HUES64 (cell line): Measurements from ENCODE around the gene TVP23B.
"Not testable (repeated sequence)": the region's sequence is repeated elsewhere in the genome, so short reads cannot be mapped to it uniquely, and the experiment has no call there.

Source experiments
- H3K27ac ChIP-seq: 2 replicates; pipeline ENCODE4 v1.7.0; 2013; ENCODE audit warnings: low read depth, low read length, inconsistent platforms
- H3K27me3 ChIP-seq: 2 replicates; pipeline ENCODE4 v1.6.1; 2013; ENCODE audit warnings: mild to moderate bottlenecking, low read length; ENCODE audit not compliant: insufficient read depth
- H3K36me3 ChIP-seq: 2 replicates; pipeline ENCODE4 v1.6.1; 2013; ENCODE audit warnings: mild to moderate bottlenecking, low read length; ENCODE audit not compliant: insufficient read depth
- H3K4me1 ChIP-seq: 2 replicates; pipeline ENCODE4 v1.6.1; 2013; ENCODE audit warnings: mild to moderate bottlenecking, low read length, moderate library complexity; ENCODE audit not compliant: insufficient read depth
- H3K4me3 ChIP-seq: 2 replicates; pipeline ENCODE4 v1.5.1; 2013; ENCODE audit warnings: mild to moderate bottlenecking, low read length, moderate library complexity
- H3K9ac ChIP-seq: 2 replicates; pipeline ENCODE4 v1.6.1; 2013; ENCODE audit warnings: mild to moderate bottlenecking, low read depth, low read length
- H3K9me3 ChIP-seq: 2 replicates; pipeline ENCODE4 v1.6.1; 2013; ENCODE audit warnings: low read depth, low read length; ENCODE audit not compliant: insufficient read depth
- WGBS: fragments of 150-250, 120-280 bp; methylation state at CpG from one replicate; pipeline ENCODE4 v1.1.7; 2013; ENCODE audit warnings: missing lambda C conversion rate; 5-methylcytosine and 5-hydroxymethylcytosine counted together

TVP23B gene

GRCh38 chr17:18755969-18756368, 25.0 kb upstream of the TVP23B start:
- H3K27me3 ChIP-seq, H3K4me1 ChIP-seq, H3K4me3 ChIP-seq, H3K27ac ChIP-seq, H3K9me3 ChIP-seq, H3K36me3 ChIP-seq, H3K9ac ChIP-seq: not testable (repeated sequence)
- 82% methylated on average over 4 of the region's 4 CpGs for WGBS

GRCh38 chr17:18757368-18758044, 23.5 kb upstream of the TVP23B start:
- not testable (repeated sequence) for H3K9me3 ChIP-seq, H3K4me1 ChIP-seq, H3K36me3 ChIP-seq, H3K9ac ChIP-seq, H3K27ac ChIP-seq, H3K4me3 ChIP-seq, H3K27me3 ChIP-seq
- 94% methylated on average over 5 of the region's 8 CpGs for WGBS

GRCh38 chr17:18758344-18758743, 22.6 kb upstream of the TVP23B start:
- H3K9ac ChIP-seq, H3K27me3 ChIP-seq, H3K27ac ChIP-seq, H3K4me3 ChIP-seq, H3K36me3 ChIP-seq, H3K9me3 ChIP-seq, H3K4me1 ChIP-seq: not testable (repeated sequence)
- WGBS, result 100% methylated on average over 1 of the region's 6 CpGs

- H3K9ac ChIP-seq, H3K4me1 ChIP-seq, H3K27me3 ChIP-seq, H3K27ac ChIP-seq, H3K4me3 ChIP-seq, H3K9me3 ChIP-seq, H3K36me3 ChIP-seq: not testable (repeated sequence)
- WGBS, result 90% methylated on average over 6 of the region's 6 CpGs
Measured at GRCh38 chr17:18760221-18760620, 20.8 kb upstream of the TVP23B start.

GRCh38 chr17:18770572-18770971, 10.4 kb upstream of the TVP23B start:
- not testable (repeated sequence) for H3K27me3 ChIP-seq, H3K4me1 ChIP-seq, H3K36me3 ChIP-seq, H3K4me3 ChIP-seq, H3K27ac ChIP-seq, H3K9me3 ChIP-seq, H3K9ac ChIP-seq
- WGBS, result 80% methylated on average over 2 of the region's 4 CpGs

- not testable (repeated sequence) for H3K27ac ChIP-seq, H3K9ac ChIP-seq, H3K27me3 ChIP-seq, H3K9me3 ChIP-seq, H3K4me1 ChIP-seq, H3K4me3 ChIP-seq, H3K36me3 ChIP-seq
- 82% methylated on average over 4 of the region's 4 CpGs for WGBS
Measured at GRCh38 chr17:18771066-18771465, 9.9 kb upstream of the TVP23B start.

GRCh38 chr17:18772471-18772870, 8.5 kb upstream of the TVP23B start:
- Histone ChIP-seq H3K4me3 (no peak overlapping the region), H3K27me3 (no peaks in the 10 kb centered on the region), H3K36me3 (no peaks in the 10 kb centered on the region), H3K4me1 (no peaks in the 10 kb centered on the region), H3K27ac (no peak overlapping the region), H3K9me3 (no peaks in the 10 kb centered on the region), H3K9ac (no peak overlapping the region)
- 93% methylated on average over 7 of the region's 7 CpGs for WGBS

- H3K4me1 ChIP-seq, H3K27ac ChIP-seq, H3K36me3 ChIP-seq, H3K27me3 ChIP-seq, H3K9me3 ChIP-seq: not testable (repeated sequence)
- Histone ChIP-seq H3K4me3 (peak overlapping the region; percentile 64), H3K9ac (peak overlapping the region; percentile 58; the same call in 1 of the 2 replicates)
- no CpG with 5 or more reads among the region's 5 CpGs for WGBS
Measured at GRCh38 chr17:18781805-18782204, 822 bp downstream of the TVP23B start.

- H3K27me3 ChIP-seq, H3K27ac ChIP-seq, H3K4me3 ChIP-seq, H3K4me1 ChIP-seq, H3K9ac ChIP-seq, H3K9me3 ChIP-seq: not testable (repeated sequence)
- H3K36me3 ChIP-seq, result peaks cover 17% of the 10 kb centered on the region
- WGBS, result 82% methylated on average over 1 of the region's 1 CpG
Measured at GRCh38 chr17:18785933-18786332, 5.0 kb downstream of the TVP23B start.

GRCh38 chr17:18786890-18787289, 5.9 kb downstream of the TVP23B start:
- peaks cover 19% of the 10 kb centered on the region for H3K36me3 ChIP-seq
- not testable (repeated sequence) for H3K9me3 ChIP-seq, H3K4me1 ChIP-seq, H3K27ac ChIP-seq, H3K9ac ChIP-seq, H3K4me3 ChIP-seq, H3K27me3 ChIP-seq
- WGBS, result 75% methylated on average over 2 of the region's 5 CpGs

GRCh38 chr17:18791402-18791801, 10.4 kb downstream of the TVP23B start:
- no CpG with 5 or more reads among the region's 1 CpG for WGBS
- not testable (repeated sequence) for H3K4me3 ChIP-seq

GRCh38 chr17:18794841-18795240, 13.9 kb downstream of the TVP23B start:
- not testable (repeated sequence) for H3K9me3 ChIP-seq, H3K4me1 ChIP-seq, H3K27me3 ChIP-seq, H3K4me3 ChIP-seq, H3K9ac ChIP-seq, H3K27ac ChIP-seq
- 85% methylated on average over 4 of the region's 4 CpGs for WGBS
- peaks cover 60% of the 10 kb centered on the region for H3K36me3 ChIP-seq

More at GRCh38 chr17:18791402-18791801, 10.4 kb downstream of the TVP23B start:
- peaks cover 44% of the 10 kb centered on the region for H3K36me3 ChIP-seq
- H3K9me3 ChIP-seq, H3K4me1 ChIP-seq, H3K27ac ChIP-seq, H3K27me3 ChIP-seq, H3K9ac ChIP-seq: not testable (repeated sequence)
